Calu3 (cell line): Measurements from ENCODE around the gene TMEM243. TPM values are rescaled to one million over a fixed set of nuclear protein-coding genes. Genes with fewer than 3 reads are reported as not detected.

ENCODE experiments used
- BruUV-seq: library from RNA; stranded (reverse); fragments of 400-500 nt; replicated peaks from 2 replicates; lab custom pipeline; 2021; lab: Mats Ljungman, UMichigan
- CTCF ChIA-PET: fragments of 300-600 bp; sonication (Branson Sonifier 250); formaldehyde crosslinking; loops from one replicate; lab custom pipeline; 2022; ENCODE audit warnings: antibody characterized with exemption; lab: Charles Lee
- DNase-seq: peaks from one replicate; pipeline ENCODE4 v3.0.0; 2022
- H3K27ac Mint-ChIP-seq: one replicate; pipeline ENCODE4 v1.8.0; 2022; ENCODE audit warnings: mixed read lengths; ENCODE audit not compliant: unreplicated experiment
- H3K27me3 Mint-ChIP-seq: one replicate; pipeline ENCODE4 v1.8.0; 2022; ENCODE audit warnings: mixed read lengths; ENCODE audit not compliant: unreplicated experiment
- H3K36me3 Mint-ChIP-seq: one replicate; pipeline ENCODE4 v1.8.0; 2022; ENCODE audit warnings: mild to moderate bottlenecking, moderate library complexity, mixed read lengths; ENCODE audit not compliant: insufficient read depth, unreplicated experiment
- H3K4me1 Mint-ChIP-seq: one replicate; pipeline ENCODE4 v1.8.0; 2022; ENCODE audit warnings: mild to moderate bottlenecking, low read depth, mixed read lengths; ENCODE audit not compliant: unreplicated experiment
- H3K4me3 Mint-ChIP-seq: one replicate; pipeline ENCODE4 v1.8.0; 2022; ENCODE audit warnings: mild to moderate bottlenecking, low read depth, moderate library complexity, mixed read lengths; ENCODE audit not compliant: unreplicated experiment
- H3K9me3 Mint-ChIP-seq: one replicate; pipeline ENCODE4 v1.8.0; 2022; ENCODE audit warnings: low read depth, mixed read lengths; ENCODE audit not compliant: unreplicated experiment
- CTCF ChIP-seq: fragments of 200-600 bp; IDR thresholded peaks from one replicate; pipeline ENCODE4 v1.8.0; 2022; ENCODE audit warnings: antibody characterized with exemption; ENCODE audit not compliant: unreplicated experiment
- intact Hi-C: fragments of 100-400 bp; cut with micrococcal nuclease; formaldehyde crosslinking; loops from one replicate; pipeline ENCODE4 v1.10.0; 2022; ENCODE audit not compliant: unreplicated experiment
- total RNA-seq: library from RNA; stranded (reverse); gene quantifications from 2 replicates; pipeline ENCODE4 v1.2.3, GENCODE V29; 2022

TMEM243 gene
- total RNA-seq, 1 experiment from 2014 or later = 23.2 TPM

- TF ChIP-seq CTCF = no peak
- Mint-ChIP-seq H3K4me1 (peaks cover 9% of the 10 kb centered on the region), H3K27me3 (no peaks in the 10 kb centered on the region), H3K4me3 (no peak overlapping the region), H3K27ac (no peak overlapping the region), H3K36me3 (peaks cover 3% of the 10 kb centered on the region), H3K9me3 (peaks cover 6% of the 10 kb centered on the region)
- CTCF ChIA-PET = no interaction called here
- no TSS peak for BruUV-seq
- DNase-seq = no peak
- intact Hi-C loops = no loop called here
Measured at GRCh38 chr7:87213811-87214210, 5.7 kb downstream of the TMEM243 start.

- H3K27ac Mint-ChIP-seq = no peak overlapping the region
- no peaks in the 10 kb centered on the region for H3K27me3 Mint-ChIP-seq
- H3K4me1 Mint-ChIP-seq = peaks cover 9% of the 10 kb centered on the region
- DNase-seq = no peak
- H3K9me3 Mint-ChIP-seq = peaks cover 6% of the 10 kb centered on the region
- no peak overlapping the region for H3K4me3 Mint-ChIP-seq
- no peaks in the 10 kb centered on the region for H3K36me3 Mint-ChIP-seq
- no peak for TF ChIP-seq CTCF
- CTCF ChIA-PET = no interaction called here
- BruUV-seq = no TSS peak
- intact Hi-C loops = no loop called here
Measured at GRCh38 chr7:87213252-87213651, 6.3 kb downstream of the TMEM243 start.

GRCh38 chr7:87212498-87212897 is 7.0 kb downstream of the TMEM243 start:
- no TSS peak for BruUV-seq
- no peaks in the 10 kb centered on the region for H3K36me3 Mint-ChIP-seq
- peaks cover 6% of the 10 kb centered on the region for H3K9me3 Mint-ChIP-seq
- CTCF ChIA-PET = no interaction called here
- H3K27ac Mint-ChIP-seq = no peak overlapping the region
- peaks cover 9% of the 10 kb centered on the region for H3K4me1 Mint-ChIP-seq
- intact Hi-C loops = no loop called here
- TF ChIP-seq CTCF = no peak
- H3K4me3 Mint-ChIP-seq = no peak overlapping the region
- H3K27me3 Mint-ChIP-seq = no peaks in the 10 kb centered on the region
- DNase-seq = no peak

- no peak for DNase-seq
- no peak for TF ChIP-seq CTCF
- CTCF ChIA-PET = no interaction called here
- Mint-ChIP-seq H3K4me1 (peaks cover 9% of the 10 kb centered on the region), H3K27ac (no peak overlapping the region), H3K27me3 (no peaks in the 10 kb centered on the region), H3K4me3 (no peak overlapping the region), H3K36me3 (no peaks in the 10 kb centered on the region), H3K9me3 (peaks cover 6% of the 10 kb centered on the region)
- intact Hi-C loops = no loop called here
- no TSS peak for BruUV-seq
Measured at GRCh38 chr7:87210506-87210905, 9.0 kb downstream of the TMEM243 start.
